Left lung (tissue), 10 donors: ENCODE data around the gene ZCCHC7. TPM values are rescaled to one million over a fixed set of nuclear protein-coding genes. Genes with fewer than 3 reads are reported as not detected.

ENCODE experiments used
- ATAC-seq: fragments of 200-7000 bp; cut with Tn5 transposase; one replicate; pipeline ENCODE4 v1.9.1; 2020; ENCODE audit warnings: moderate library complexity
- DNase-seq, 4 donors: peaks; one replicate each; pipeline ENCODE4 v3.0.0-alpha.2; 2013 to 2020
- H3K27ac ChIP-seq, 2 donors: fragments of 200-600 bp; sonication (generic) in 1 of 2; one replicate each; pipeline versions ENCODE4 v1.5.0 to v1.8.0; 2020 to 2021
- H3K27me3 ChIP-seq, 2 donors: fragments of 200-600 bp; sonication (generic) in 1 of 2; one replicate each; pipeline versions ENCODE4 v1.5.0 to v1.8.0; 2020 to 2021
- H3K36me3 ChIP-seq, 2 donors: fragments of 200-600 bp; sonication (generic) in 1 of 2; one replicate each; pipeline versions ENCODE4 v1.5.0 to v1.8.0; 2020 to 2021
- H3K4me1 ChIP-seq, 2 donors: fragments of 200-600 bp; one replicate each; pipeline ENCODE4 v1.8.0; 2021
- H3K4me3 ChIP-seq, 2 donors: fragments of 200-600 bp; sonication (generic) in 1 of 2; one replicate each; pipeline versions ENCODE4 v1.5.0 to v1.8.0; 2020 to 2021; ENCODE audit warnings: mild to moderate bottlenecking in 1 of 2
- H3K9me3 ChIP-seq, 2 donors: fragments of 200-600 bp; sonication (generic) in 1 of 2; one replicate each; pipeline versions ENCODE4 v1.5.0 to v1.8.0; 2020 to 2021
- intact Hi-C, 2 donors: fragments of 100-400 bp; cut with DNase I; formaldehyde crosslinking; loops; one replicate each; pipeline versions ENCODE4 v1.11.2 to v1.14.2; 2022
- polyA plus RNA-seq, 6 donors: library from polyadenylated mRNA; unstranded; fragments of 120-200 nt; gene quantifications; one replicate each; pipeline ENCODE4 v1.2.1, GENCODE V29; 2013; ENCODE audit not compliant: insufficient read length in 6 of 6
- total RNA-seq, 2 donors: library from RNA; stranded (reverse); fragmentation: NEBNext Ultra II Directional; extraction: Animal tissue kit (Norgen Biotek cat#: 25700); gene quantifications; one replicate each; pipeline ENCODE4 v1.2.1, GENCODE V29; 2021
- TF ChIP-seq, protein P1 (sequence below), 2 donors: fragments of 200-600 bp; sonication (generic) in 1 of 2; IDR thresholded peaks; one replicate each; pipeline versions ENCODE4 v1.5.0 to v1.8.0; 2021; ENCODE audit warnings: antibody characterized with exemption in 2 of 2
- donor health status: DM: no; HTN: yes; CAD: no.
- donor health status: DM: no; HTN: no; CAD: no.

Gene ZCCHC7
- total and polyA plus RNA-seq, 8 donors, result 16.0 to 26.0 (median 22.6) TPM

DNA sequence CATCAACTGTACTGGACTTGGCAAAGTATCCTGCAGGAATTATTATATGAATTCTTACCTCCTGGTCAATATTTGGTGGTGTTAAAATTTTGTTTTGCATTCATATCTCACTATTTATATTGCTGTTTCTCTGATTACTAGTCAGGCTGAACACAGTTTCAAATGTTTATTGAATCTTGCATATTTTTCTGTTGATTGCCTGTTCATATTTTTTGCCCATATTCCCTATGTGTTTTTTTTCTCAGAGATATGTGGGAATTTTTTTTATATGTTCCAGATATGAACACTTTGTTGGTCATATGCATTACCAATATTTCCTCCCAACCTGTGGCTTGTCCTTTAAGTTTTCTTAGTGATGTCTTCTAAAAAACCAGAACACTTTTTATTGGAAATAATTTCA lies 153.2 kb downstream of the ZCCHC7 start:
- H3K4me3 ChIP-seq, result no peak overlapping the region
- H3K36me3 ChIP-seq, result no peaks in the 10 kb centered on the region
- no peak for ATAC-seq
- peaks cover 0 to 8% of the 10 kb centered on the region in 2 donors for H3K9me3 ChIP-seq
- TF ChIP-seq, protein P1, sequence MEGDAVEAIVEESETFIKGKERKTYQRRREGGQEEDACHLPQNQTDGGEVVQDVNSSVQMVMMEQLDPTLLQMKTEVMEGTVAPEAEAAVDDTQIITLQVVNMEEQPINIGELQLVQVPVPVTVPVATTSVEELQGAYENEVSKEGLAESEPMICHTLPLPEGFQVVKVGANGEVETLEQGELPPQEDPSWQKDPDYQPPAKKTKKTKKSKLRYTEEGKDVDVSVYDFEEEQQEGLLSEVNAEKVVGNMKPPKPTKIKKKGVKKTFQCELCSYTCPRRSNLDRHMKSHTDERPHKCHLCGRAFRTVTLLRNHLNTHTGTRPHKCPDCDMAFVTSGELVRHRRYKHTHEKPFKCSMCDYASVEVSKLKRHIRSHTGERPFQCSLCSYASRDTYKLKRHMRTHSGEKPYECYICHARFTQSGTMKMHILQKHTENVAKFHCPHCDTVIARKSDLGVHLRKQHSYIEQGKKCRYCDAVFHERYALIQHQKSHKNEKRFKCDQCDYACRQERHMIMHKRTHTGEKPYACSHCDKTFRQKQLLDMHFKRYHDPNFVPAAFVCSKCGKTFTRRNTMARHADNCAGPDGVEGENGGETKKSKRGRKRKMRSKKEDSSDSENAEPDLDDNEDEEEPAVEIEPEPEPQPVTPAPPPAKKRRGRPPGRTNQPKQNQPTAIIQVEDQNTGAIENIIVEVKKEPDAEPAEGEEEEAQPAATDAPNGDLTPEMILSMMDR (IDR thresholded peaks at IDR 0.05), result no peak
- no peaks in the 10 kb centered on the region for H3K4me1 ChIP-seq
- H3K27me3 ChIP-seq, result no peaks in the 10 kb centered on the region
- intact Hi-C loops, result no loop called here
- no peak overlapping the region for H3K27ac ChIP-seq
- DNase-seq, result no peak

DNA sequence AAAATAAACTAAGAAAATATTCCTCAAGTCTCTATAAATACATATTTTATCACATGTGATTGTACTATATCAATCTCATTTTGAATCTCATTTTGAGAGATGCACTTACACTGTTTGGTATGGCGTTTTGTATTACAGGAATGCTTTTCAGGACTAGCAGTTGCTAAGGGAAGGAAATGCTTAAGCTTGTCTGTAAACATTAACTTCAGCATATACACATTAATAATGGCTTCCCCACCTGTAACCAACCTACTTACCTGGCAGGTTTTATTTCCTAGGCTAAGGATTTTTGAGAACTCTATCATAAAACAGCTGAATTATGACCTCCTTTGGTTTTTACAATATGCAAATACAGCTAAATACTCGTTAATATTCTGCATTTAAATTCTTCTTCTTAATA lies 161.2 kb downstream of the ZCCHC7 start:
- H3K9me3 ChIP-seq, result no peaks in the 10 kb centered on the region
- TF ChIP-seq, protein P1 (IDR thresholded peaks at IDR 0.05), result no peak
- ATAC-seq (no peak), DNase-seq (peak in 1 of 4 donors; percentile 11)
- no peaks in the 10 kb centered on the region for H3K36me3 ChIP-seq
- no peaks in the 10 kb centered on the region for H3K4me1 ChIP-seq
- intact Hi-C loops, result no loop called here
- no peaks in the 10 kb centered on the region for H3K27me3 ChIP-seq
- H3K27ac ChIP-seq, result no peak overlapping the region
- H3K4me3 ChIP-seq, result no peak overlapping the region

DNA sequence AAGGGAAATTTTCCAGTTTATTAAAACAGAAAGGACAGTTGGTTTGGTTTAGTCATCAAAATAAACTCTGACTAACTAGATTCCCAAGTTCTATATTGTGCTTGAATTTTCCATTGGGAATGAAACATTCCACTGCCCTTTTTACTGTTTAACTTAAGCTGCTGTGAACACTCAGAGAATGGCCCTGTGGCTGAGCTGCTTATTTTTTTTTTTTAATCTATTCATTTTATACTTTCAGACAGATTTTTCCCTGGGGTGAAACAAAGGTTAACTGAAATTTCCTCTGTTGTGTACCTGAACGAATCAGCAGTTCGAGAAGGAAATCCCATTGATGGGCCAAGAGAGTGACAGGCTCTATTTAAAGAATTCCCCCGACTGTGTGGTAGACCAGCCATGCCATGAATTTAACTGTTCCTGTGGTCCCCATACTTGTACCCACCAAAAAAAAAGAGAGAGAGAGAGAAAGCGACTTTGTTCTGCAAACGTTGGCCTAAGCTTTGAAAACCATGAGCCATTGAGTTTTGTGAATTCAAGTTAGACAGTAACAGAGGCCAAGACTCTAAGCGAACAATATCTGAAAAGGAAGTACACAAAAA lies 163.5 kb downstream of the ZCCHC7 start:
- Histone ChIP-seq H3K36me3 (no peaks in the 10 kb centered on the region), H3K27me3 (no peaks in the 10 kb centered on the region), H3K4me3 (no peak overlapping the region), H3K9me3 (no peaks in the 10 kb centered on the region), H3K27ac (no peak overlapping the region), H3K4me1 (no peaks in the 10 kb centered on the region)
- intact Hi-C loops, result no loop called here
- ATAC-seq (no peak), DNase-seq (no peak)
- TF ChIP-seq, protein P1 (IDR thresholded peaks at IDR 0.05), result no peak

DNA sequence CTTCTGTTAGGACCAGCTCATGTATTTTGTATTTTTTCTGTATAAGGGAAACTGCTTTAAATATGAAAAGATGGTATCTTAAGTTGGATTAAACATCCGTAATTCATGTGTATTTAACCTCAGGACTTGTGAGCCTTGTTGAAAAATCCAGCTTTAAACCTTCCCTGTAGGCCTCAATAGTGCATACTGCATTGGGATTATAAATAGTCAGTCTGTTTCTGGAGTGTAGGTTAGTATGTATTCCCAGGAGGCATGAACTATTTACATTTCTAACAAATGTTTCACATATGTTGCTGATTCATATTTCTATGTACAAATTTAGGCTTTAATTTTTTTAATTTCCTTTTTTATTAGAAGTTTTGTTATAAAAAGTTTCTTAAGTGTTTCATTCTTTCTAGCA lies 164.3 kb downstream of the ZCCHC7 start:
- TF ChIP-seq, protein P1 (IDR thresholded peaks at IDR 0.05), result no peak
- DNase-seq (no peak), ATAC-seq (no peak)
- Histone ChIP-seq H3K27ac (no peak overlapping the region), H3K27me3 (no peaks in the 10 kb centered on the region), H3K36me3 (no peaks in the 10 kb centered on the region), H3K4me1 (no peaks in the 10 kb centered on the region), H3K4me3 (no peak overlapping the region), H3K9me3 (no peaks in the 10 kb centered on the region)
- intact Hi-C loops, result no loop called here

DNA sequence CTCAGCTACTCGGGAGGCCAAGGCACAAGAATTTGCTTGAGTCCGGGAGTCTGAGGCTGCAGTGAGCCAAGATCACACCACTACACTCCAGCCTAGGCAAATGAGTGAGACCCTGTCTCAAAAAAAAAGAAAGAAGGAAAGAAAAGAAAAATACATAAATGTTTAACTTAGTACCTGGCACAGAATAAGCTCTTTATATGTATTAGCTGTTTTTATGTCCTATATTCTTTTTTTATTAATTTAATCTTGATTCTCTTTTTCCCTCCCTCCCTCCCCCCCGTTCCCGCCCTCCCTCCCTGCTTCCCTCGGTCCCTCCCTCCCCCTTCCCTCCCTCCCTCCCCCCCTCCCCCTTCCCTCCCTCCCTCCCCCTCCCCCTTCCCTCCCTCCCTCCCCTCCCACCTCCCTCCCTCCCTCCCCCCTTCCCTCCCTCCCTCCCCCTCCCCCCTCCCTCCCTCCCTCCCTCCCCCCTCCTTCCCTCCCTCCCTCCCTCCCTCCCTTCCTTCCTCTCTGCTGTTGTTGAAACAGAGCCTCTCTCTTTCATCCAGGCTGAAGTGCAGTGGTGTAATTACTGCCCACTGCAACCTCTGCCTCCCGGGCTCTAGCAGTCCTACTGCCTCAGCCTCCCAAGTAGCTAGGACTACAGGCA lies 166.3 kb downstream of the ZCCHC7 start:
- TF ChIP-seq, protein P1 (IDR thresholded peaks at IDR 0.05), result no peak

More for the DNA sequence above, 166.3 kb downstream of the ZCCHC7 start:
- Histone ChIP-seq H3K27me3 (no peaks in the 10 kb centered on the region), H3K36me3 (no peaks in the 10 kb centered on the region), H3K4me3 (no peak overlapping the region), H3K4me1 (peaks cover 0 to 12% of the 10 kb centered on the region in 2 donors), H3K9me3 (no peaks in the 10 kb centered on the region), H3K27ac (no peak overlapping the region)
- ATAC-seq (no peak), DNase-seq (no peak)
- intact Hi-C loops, result no loop called here
